ENCODE results near the gene SAMD15.

SAMD15 gene

GRCh38 chr14:77439861-77440260, 62.7 kb downstream of the SAMD15 start:
- Histone ChIP-seq H4K91ac (ENCODE audit: low read depth, low read length) (no peak overlapping the region), H3K23ac (ENCODE audit: low read length) (no peak overlapping the region), H3K9me3 (ENCODE audit: insufficient read depth, low read depth, low read length) (no peaks in the 10 kb centered on the region), H3K18ac (ENCODE audit: low read length) (no peak overlapping the region), H3K36me3 (ENCODE audit: control insufficient read depth in 1 of 2, insufficient read depth in 2 of 2, low read length in 2 of 2) (peaks cover 11 to 41% of the 10 kb centered on the region in 2 experiments), H3K9ac (ENCODE audit: low read length) (no peak overlapping the region), H3K79me1 (ENCODE audit: low read length) (no peaks in the 10 kb centered on the region), H3K27me3 (ENCODE audit: insufficient read depth, low read length) (no peaks in the 10 kb centered on the region), H3K4me2 (ENCODE audit: low read length) (no peak overlapping the region), H2BK5ac (ENCODE audit: low read depth, low read length, poor library complexity) (no peak overlapping the region), H3K79me2 (ENCODE audit: control insufficient read depth, insufficient read depth, low read length, poor library complexity) (no peaks in the 10 kb centered on the region), H3K4me1 (ENCODE audit: control insufficient read depth in 1 of 2, insufficient read depth in 2 of 2, low read length in 2 of 2) (no peaks in the 10 kb centered on the region), H2AFZ (ENCODE audit: insufficient read depth, low read length, poor library complexity) (no peak overlapping the region), H2BK120ac (ENCODE audit: insufficient read depth, low read length, poor library complexity) (no peak overlapping the region), H2AK5ac (ENCODE audit: low read length) (no peak overlapping the region), H2BK12ac (ENCODE audit: low read length) (no peak overlapping the region), H4K8ac (ENCODE audit: low read depth, low read length) (no peak overlapping the region), H4K12ac (ENCODE audit: low read depth, low read length) (no peak overlapping the region), H3K4me3 (ENCODE audit: low read depth, low read length) (no peak overlapping the region), H3K4ac (ENCODE audit: low read depth, low read length) (no peak overlapping the region), H3K14ac (ENCODE audit: low read length) (no peak overlapping the region), H3K27ac (ENCODE audit: low read depth, low read length) (no peak overlapping the region)
- DNase-seq: peak; percentile 78 to 86
- WGBS (ENCODE audit: extremely low coverage, insufficient coverage, insufficient read length): no CpG with 5 or more reads among the region's 4 CpGs
